ENCODE measurements around the gene UBE2I. TPM values are rescaled to one million over a fixed set of nuclear protein-coding genes. Genes with fewer than 3 reads are reported as not detected.

Gene UBE2I
- total RNA-seq, 1 experiment from 2014 or later, result 229 TPM

- CTCF ChIA-PET, result interaction anchor here (0.6 to 2.8 kb wide), 4 partner anchors 16 to 46 kb away, joined by 4 to 13 read pairs (median 6); no protein-coding TSS in a partner anchor
- ATAC-seq, result no peak
- POLR2A ChIA-PET, result interaction anchor here (0.8 kb wide), 1 partner anchor 15 kb away, joined by 3 read pairs; no protein-coding TSS in a partner anchor
These were observed 37.9 kb downstream of the UBE2I start for GRCh38 chr16:1347286-1347855.

More at GRCh38 chr16:1347286-1347855, 37.9 kb downstream of the UBE2I start:
- no peaks in the 10 kb centered on the region; the same call in 1 of the 2 replicates for H3K27me3 Mint-ChIP-seq (ENCODE audit: low read depth)
- H3K4me3 Mint-ChIP-seq, result no peak overlapping the region
- no peaks in the 10 kb centered on the region for H3K9me3 Mint-ChIP-seq
- no peak overlapping the region for H3K27ac Mint-ChIP-seq
- DNase-seq (ENCODE audit: low spot score), result no peak
- TF ChIP-seq AR (CRISPR knock-in tag; IDR thresholded peaks at IDR 0.05) (no peak), ZNF425 (CRISPR knock-in tag; conservative IDR thresholded peaks at IDR 0.05) (no peak), TEAD1 (CRISPR knock-in tag; IDR thresholded peaks at IDR 0.05) (no peak), RORB (CRISPR knock-in tag; IDR thresholded peaks at IDR 0.05) (no peak), MLX (CRISPR knock-in tag; IDR thresholded peaks at IDR 0.05) (no peak), ZNF232 (CRISPR knock-in tag; IDR thresholded peaks at IDR 0.05) (no peak), ZNF532 (CRISPR knock-in tag; IDR thresholded peaks at IDR 0.05; ENCODE audit: borderline replicate concordance) (no peak), TEAD4 (CRISPR knock-in tag; IDR thresholded peaks at IDR 0.05) (no peak), ZNF423 (CRISPR knock-in tag; IDR thresholded peaks at IDR 0.05) (no peak), ZNF671 (CRISPR knock-in tag; IDR thresholded peaks at IDR 0.05) (no peak), ATF2 (CRISPR knock-in tag; IDR thresholded peaks at IDR 0.05; ENCODE audit: borderline replicate concordance, low read depth) (no peak), CREM (CRISPR knock-in tag; IDR thresholded peaks at IDR 0.05) (no peak), TCF7 (CRISPR knock-in tag; IDR thresholded peaks at IDR 0.05; ENCODE audit: low read depth) (no peak), NR2C2 (CRISPR knock-in tag; IDR thresholded peaks at IDR 0.05) (no peak)
- TF ChIP-seq, protein P1, sequence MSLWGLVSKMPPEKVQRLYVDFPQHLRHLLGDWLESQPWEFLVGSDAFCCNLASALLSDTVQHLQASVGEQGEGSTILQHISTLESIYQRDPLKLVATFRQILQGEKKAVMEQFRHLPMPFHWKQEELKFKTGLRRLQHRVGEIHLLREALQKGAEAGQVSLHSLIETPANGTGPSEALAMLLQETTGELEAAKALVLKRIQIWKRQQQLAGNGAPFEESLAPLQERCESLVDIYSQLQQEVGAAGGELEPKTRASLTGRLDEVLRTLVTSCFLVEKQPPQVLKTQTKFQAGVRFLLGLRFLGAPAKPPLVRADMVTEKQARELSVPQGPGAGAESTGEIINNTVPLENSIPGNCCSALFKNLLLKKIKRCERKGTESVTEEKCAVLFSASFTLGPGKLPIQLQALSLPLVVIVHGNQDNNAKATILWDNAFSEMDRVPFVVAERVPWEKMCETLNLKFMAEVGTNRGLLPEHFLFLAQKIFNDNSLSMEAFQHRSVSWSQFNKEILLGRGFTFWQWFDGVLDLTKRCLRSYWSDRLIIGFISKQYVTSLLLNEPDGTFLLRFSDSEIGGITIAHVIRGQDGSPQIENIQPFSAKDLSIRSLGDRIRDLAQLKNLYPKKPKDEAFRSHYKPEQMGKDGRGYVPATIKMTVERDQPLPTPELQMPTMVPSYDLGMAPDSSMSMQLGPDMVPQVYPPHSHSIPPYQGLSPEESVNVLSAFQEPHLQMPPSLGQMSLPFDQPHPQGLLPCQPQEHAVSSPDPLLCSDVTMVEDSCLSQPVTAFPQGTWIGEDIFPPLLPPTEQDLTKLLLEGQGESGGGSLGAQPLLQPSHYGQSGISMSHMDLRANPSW (CRISPR knock-in tag; conservative IDR thresholded peaks at IDR 0.05; ENCODE audit: low read depth), result no peak
- TF ChIP-seq, protein P2, sequence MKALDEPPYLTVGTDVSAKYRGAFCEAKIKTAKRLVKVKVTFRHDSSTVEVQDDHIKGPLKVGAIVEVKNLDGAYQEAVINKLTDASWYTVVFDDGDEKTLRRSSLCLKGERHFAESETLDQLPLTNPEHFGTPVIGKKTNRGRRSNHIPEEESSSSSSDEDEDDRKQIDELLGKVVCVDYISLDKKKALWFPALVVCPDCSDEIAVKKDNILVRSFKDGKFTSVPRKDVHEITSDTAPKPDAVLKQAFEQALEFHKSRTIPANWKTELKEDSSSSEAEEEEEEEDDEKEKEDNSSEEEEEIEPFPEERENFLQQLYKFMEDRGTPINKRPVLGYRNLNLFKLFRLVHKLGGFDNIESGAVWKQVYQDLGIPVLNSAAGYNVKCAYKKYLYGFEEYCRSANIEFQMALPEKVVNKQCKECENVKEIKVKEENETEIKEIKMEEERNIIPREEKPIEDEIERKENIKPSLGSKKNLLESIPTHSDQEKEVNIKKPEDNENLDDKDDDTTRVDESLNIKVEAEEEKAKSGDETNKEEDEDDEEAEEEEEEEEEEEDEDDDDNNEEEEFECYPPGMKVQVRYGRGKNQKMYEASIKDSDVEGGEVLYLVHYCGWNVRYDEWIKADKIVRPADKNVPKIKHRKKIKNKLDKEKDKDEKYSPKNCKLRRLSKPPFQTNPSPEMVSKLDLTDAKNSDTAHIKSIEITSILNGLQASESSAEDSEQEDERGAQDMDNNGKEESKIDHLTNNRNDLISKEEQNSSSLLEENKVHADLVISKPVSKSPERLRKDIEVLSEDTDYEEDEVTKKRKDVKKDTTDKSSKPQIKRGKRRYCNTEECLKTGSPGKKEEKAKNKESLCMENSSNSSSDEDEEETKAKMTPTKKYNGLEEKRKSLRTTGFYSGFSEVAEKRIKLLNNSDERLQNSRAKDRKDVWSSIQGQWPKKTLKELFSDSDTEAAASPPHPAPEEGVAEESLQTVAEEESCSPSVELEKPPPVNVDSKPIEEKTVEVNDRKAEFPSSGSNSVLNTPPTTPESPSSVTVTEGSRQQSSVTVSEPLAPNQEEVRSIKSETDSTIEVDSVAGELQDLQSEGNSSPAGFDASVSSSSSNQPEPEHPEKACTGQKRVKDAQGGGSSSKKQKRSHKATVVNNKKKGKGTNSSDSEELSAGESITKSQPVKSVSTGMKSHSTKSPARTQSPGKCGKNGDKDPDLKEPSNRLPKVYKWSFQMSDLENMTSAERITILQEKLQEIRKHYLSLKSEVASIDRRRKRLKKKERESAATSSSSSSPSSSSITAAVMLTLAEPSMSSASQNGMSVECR (CRISPR knock-in tag; IDR thresholded peaks at IDR 0.05; ENCODE audit: borderline replicate concordance), result no peak
- H3K36me3 Mint-ChIP-seq, result no peaks in the 10 kb centered on the region; the same call in 1 of the 2 replicates
- H3K4me1 Mint-ChIP-seq, result peaks cover 5% of the 10 kb centered on the region

Measured in WTC11 (cell line).